HG03045 (cell line): ENCODE data around the gene USP10.
"Not testable (repeated sequence)": the region's sequence is repeated elsewhere in the genome, so short reads cannot be mapped to it uniquely, and the experiment has no call there.

Experiments
- ATAC-seq: cut with Tn5 transposase; IDR thresholded peaks from one replicate; pipeline ENCODE4 v1.9.1; 2021; ENCODE audit warnings: mild to moderate bottlenecking, moderate library complexity; ENCODE audit not compliant: unreplicated experiment

Gene USP10

GRCh38 chr16:84673561-84673960 is 26.2 kb upstream of the USP10 start:
- no peak for ATAC-seq

- ATAC-seq = no peak
Observed at GRCh38 chr16:84675423-84675822, 24.4 kb upstream of the USP10 start.

- ATAC-seq = no peak
Observed at GRCh38 chr16:84675884-84676283, 23.9 kb upstream of the USP10 start.

GRCh38 chr16:84677017-84677803 is 22.6 kb upstream of the USP10 start:
- no peak for ATAC-seq

GRCh38 chr16:84677849-84678248 is 22.0 kb upstream of the USP10 start:
- no peak for ATAC-seq

- ATAC-seq = no peak
Observed at GRCh38 chr16:84678541-84678940, 21.3 kb upstream of the USP10 start.

- ATAC-seq = no peak
Observed at GRCh38 chr16:84680165-84680842, 19.5 kb upstream of the USP10 start.

- no peak for ATAC-seq
Observed at GRCh38 chr16:84680843-84681629, 18.8 kb upstream of the USP10 start.

- no peak for ATAC-seq
Observed at GRCh38 chr16:84683691-84684591, 15.9 kb upstream of the USP10 start.

GRCh38 chr16:84684592-84684965 is 15.2 kb upstream of the USP10 start:
- no peak for ATAC-seq

- ATAC-seq = no peak
Observed at GRCh38 chr16:84685210-84685609, 14.6 kb upstream of the USP10 start.

- ATAC-seq = no peak
Observed at GRCh38 chr16:84686707-84687298, 13.0 kb upstream of the USP10 start.

- ATAC-seq = no peak
Observed at GRCh38 chr16:84687715-84688114, 12.1 kb upstream of the USP10 start.

- ATAC-seq = not testable (repeated sequence)
Observed at GRCh38 chr16:84688163-84688562, 11.6 kb upstream of the USP10 start.

- ATAC-seq = no peak
Observed at GRCh38 chr16:84689111-84689510, 10.7 kb upstream of the USP10 start.

- ATAC-seq = no peak
Observed at GRCh38 chr16:84690088-84690819, 9.5 kb upstream of the USP10 start.

GRCh38 chr16:84692451-84693214 is 7.2 kb upstream of the USP10 start:
- no peak for ATAC-seq

GRCh38 chr16:84693869-84694268 is 5.9 kb upstream of the USP10 start:
- not testable (repeated sequence) for ATAC-seq

GRCh38 chr16:84694980-84695379 is 4.8 kb upstream of the USP10 start:
- ATAC-seq = no peak
